GM21528 (cell line): ENCODE measurements around the gene CCDC106.
A peak's percentile ranks its signal among the peaks of the same experiment; 100 is the strongest.

Source experiments
- ATAC-seq: cut with Tn5 transposase; IDR thresholded peaks from one replicate; pipeline ENCODE4 v1.9.1; 2021; ENCODE audit warnings: mild to moderate bottlenecking, moderate library complexity; ENCODE audit not compliant: unreplicated experiment, low FRiP score

Gene CCDC106

GRCh38 chr19:55666343-55667005 is 18.5 kb downstream of the CCDC106 start:
- ATAC-seq: no peak

GRCh38 chr19:55667006-55667381 is 19.0 kb downstream of the CCDC106 start:
- ATAC-seq: no peak

GRCh38 chr19:55667511-55667910 is 19.5 kb downstream of the CCDC106 start:
- ATAC-seq: no peak

DNA sequence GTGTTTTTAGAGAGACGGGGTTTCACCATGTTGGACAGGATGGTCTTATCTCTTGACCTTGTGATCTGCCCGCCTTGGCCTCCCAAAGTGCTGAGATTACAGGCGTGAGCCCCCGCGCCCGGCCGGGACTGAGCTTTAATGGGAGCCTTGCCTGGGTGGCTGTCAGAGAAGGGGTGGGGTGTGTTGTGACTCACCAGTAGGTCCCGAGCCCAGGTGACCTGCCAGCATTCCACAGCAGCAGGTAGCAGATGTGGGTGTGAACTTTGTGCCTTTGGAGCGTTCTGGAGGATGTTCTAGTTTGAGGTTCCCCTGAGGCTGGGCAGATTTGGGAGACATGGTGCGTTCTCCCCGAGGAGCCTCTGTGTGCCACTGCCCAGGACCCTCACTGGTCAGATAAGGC is 19.9 kb downstream of the CCDC106 start:
- no peak for ATAC-seq

DNA sequence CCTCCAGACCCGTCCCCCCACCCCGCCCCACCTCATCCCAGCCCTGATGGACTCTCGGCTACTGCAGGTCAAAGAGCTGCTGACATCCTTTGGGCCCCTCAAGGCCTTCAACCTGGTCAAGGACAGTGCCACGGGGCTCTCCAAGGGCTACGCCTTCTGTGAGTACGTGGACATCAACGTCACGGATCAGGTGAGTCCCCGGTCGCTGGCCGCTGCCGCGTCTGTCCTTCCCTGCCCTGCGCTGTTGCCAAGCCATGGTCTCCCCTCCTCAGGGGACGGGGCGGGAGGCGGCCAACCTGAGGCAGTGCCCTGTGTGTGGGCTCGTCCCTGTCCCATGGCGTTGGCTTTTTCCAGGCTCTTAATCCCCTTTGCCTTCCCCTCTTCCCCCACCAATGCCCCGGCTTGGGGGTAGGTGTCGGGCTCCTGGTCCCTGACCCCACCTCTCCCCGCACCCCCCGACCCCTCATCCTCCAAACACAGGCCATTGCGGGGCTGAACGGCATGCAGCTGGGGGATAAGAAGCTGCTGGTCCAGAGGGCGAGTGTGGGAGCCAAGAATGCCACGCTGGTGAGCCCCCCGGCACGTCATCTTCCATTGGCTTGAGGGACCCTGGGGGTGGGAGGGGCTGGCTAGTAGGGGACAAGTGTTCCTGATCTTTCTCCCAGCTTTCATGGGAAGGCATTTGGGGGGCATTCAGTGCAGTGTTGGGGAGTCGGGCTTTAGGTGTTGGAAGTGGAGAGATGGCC is 20.8 kb downstream of the CCDC106 start:
- ATAC-seq: no peak

- no peak for ATAC-seq
Observed at GRCh38 chr19:55669418-55670279, 21.6 kb downstream of the CCDC106 start.

DNA sequence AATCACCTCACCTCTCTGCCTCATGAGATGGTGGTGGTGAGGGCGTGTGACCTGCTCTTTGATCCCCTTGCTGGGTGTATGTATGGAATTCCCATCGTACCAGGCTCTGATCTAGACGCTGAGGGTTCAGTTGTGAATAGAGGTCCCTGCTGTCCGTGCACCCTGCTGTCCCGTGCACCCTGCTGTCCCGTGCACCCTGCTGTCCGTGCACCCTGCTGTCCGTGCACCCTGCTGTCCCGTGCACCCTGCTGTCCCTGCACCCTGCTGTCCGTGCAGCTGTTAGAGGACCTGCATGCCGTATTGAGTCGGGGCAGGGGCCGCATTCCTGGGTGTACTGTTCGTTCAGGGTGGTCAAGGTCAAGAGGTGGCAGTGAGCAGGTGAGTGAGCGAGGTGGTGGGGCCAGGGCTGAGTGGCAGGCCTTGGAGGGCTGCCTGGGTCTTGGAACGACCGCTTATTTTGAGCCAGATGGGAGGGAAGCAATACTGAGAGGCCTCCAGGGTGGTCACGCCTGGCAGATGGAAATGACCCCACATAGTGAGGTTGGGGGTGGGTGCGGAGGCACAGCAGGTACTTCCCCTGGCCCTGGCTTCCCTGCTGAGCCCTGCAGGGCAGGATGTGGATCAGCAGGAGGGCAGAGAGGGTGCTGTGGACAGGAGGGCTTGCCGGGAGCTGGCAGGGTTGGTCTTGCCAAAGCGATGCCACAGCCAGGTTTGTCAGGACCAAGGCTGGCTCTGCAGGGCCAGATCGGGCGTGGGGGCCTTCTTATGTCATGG is 22.5 kb downstream of the CCDC106 start:
- ATAC-seq: no peak

DNA sequence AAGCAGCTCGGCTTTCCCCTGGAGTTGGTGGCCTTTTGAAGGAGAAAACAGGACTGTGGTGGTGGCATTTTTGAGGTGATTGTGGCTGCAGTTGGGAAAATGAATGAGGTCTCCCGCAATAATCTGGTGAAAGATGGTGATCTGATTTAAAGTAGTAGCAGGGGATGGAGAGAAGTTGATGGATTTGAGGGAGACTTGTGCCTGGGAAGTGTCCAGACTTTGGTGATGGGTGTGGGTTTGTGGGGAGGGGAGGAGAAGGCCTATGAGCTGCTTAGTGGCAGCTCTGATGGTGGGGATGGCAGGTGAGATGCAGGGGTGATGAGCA is 23.0 kb downstream of the CCDC106 start:
- ATAC-seq: no peak

DNA sequence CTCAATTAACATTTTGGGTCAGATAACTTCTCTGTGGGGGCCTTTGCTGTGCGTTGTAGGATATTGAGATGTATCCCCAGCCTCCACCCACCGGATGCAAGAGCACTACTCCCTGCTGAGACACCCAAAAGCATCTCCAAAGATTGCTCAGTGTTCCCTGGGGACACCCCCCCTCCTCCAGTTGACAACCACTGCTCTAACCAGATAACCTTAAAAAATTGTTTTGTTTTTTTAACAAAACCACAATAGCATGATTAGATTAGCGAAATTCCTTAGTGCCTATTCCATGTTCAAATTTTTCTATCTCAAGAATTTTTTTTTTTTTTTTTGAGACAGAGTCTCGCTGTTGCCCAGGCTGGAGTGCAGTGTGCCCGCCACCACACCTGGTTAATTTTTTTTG is 24.4 kb downstream of the CCDC106 start:
- no peak for ATAC-seq

GRCh38 chr19:55673465-55673864 is 25.5 kb downstream of the CCDC106 start:
- no peak for ATAC-seq

DNA sequence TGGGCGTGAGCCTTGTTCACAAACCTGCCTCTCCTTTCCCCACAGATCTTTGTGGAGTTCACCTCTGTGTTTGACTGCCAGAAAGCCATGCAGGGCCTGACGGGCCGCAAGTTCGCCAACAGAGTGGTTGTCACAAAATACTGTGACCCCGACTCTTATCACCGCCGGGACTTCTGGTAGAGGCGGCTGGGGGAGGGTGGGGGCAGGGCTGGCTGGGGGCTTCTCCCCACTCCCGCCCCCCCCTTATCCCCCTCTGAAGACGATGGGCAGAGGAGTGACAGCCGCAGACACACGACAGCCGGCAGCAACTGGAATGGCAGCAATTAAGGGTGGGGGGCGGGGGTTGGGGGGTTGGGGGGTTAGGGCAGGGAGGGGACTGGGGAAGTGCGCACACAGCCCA is 25.9 kb downstream of the CCDC106 start:
- no peak for ATAC-seq

DNA sequence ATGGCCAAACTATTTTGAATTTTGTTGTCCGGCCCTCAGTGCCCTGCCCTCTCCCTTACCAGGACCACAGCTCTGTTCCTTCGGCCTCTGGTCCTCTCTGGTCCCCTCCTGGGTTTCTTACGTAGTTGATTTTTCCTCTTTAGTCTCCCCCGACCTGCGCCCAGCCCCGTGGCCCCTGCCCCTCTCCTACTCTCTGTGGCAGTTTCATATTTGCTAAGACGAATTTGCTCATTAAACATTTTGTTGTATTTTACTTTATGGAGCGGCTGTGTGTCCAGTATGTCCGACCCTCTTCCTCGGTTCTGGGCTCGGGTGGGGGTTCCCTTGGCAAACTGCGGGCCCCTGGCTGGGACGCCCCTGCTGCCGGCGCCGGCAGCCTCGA is 26.4 kb downstream of the CCDC106 start:
- no peak for ATAC-seq

- peak; percentile 57 for ATAC-seq
Observed at GRCh38 chr19:55674841-55675660, 27.0 kb downstream of the CCDC106 start, which contains the start of gene EPN1. Gene EPN1, plus strand, starts transcription at chr19:55675226. Its CDS starts 3,402 bp downstream, at chr19:55678628.

GRCh38 chr19:55675661-55676354 is 27.8 kb downstream of the CCDC106 start:
- no peak for ATAC-seq

GRCh38 chr19:55676383-55676782 is 28.4 kb downstream of the CCDC106 start:
- ATAC-seq: no peak

- ATAC-seq: no peak
Observed at GRCh38 chr19:55676889-55677505, 29.0 kb downstream of the CCDC106 start.

- ATAC-seq: no peak
Observed at GRCh38 chr19:55677572-55678028, 29.6 kb downstream of the CCDC106 start.

DNA sequence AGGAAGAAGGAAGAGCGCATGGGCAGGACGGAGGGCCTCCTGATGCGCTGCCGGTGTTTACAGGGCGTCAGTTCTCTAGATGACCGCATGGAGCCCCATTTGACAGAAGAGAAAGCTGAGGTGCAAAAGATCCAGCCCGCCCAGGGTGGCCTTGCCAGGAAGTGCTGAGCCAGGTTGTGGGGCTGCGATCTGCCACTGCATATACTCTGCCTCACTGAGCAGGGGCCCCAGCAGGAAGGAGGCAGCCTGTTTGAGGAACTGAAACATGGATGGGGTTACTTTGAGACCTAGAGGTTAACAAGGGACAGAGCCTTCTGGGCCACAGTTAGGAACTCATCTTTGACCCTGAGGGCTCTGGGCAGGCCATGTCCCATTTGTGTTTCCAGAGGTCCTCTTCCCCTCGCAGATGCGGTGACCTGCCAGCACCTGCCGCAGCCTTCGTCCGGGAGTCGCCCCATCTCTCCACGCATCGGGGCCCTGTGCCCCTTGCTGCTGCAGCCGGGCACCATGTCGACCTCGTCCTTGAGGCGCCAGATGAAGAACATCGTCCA is 30.2 kb downstream of the CCDC106 start:
- peak; percentile 65 for ATAC-seq
